CD4-positive, alpha-beta T cell treated with Interferon gamma for 1 hour (primary cell): ENCODE results near the gene MEA1.

ENCODE experiments used
- DNase-seq: peaks from one replicate; pipeline ENCODE4 v3.0.0-alpha.2; 2020

Gene MEA1

GRCh38 chr6:42969431-42969830, 44.3 kb downstream of the MEA1 start:
- DNase-seq: no peak

- no peak for DNase-seq
Measured at GRCh38 chr6:42968783-42969182, 45.0 kb downstream of the MEA1 start.

GRCh38 chr6:42968126-42968701, 45.5 kb downstream of the MEA1 start:
- DNase-seq: no peak

GRCh38 chr6:42967228-42967627, 46.5 kb downstream of the MEA1 start:
- no peak for DNase-seq

GRCh38 chr6:42966571-42966970, 47.2 kb downstream of the MEA1 start:
- no peak for DNase-seq

GRCh38 chr6:42963855-42964605, 49.7 kb downstream of the MEA1 start:
- peak; percentile 14 for DNase-seq

GRCh38 chr6:42963179-42963854, 50.4 kb downstream of the MEA1 start:
- DNase-seq: no peak

GRCh38 chr6:42962502-42963178, 51.1 kb downstream of the MEA1 start:
- DNase-seq: no peak

- no peak for DNase-seq
Measured at GRCh38 chr6:42962096-42962495, 51.6 kb downstream of the MEA1 start.
